Mesenteric fat pad (tissue), 1 donor: ENCODE results near the gene MUC2. TPM values are rescaled to one million over a fixed set of nuclear protein-coding genes. Genes with fewer than 3 reads are reported as not detected.

Experiments
- DNase-seq: peaks from one replicate; pipeline ENCODE4 v3.0.0-alpha.2; 2020; ENCODE audit warnings: low spot score
- total RNA-seq: library from RNA; stranded (reverse); fragmentation: NEBNext Ultra II Directional; extraction: Animal tissue kit (Norgen Biotek cat#: 25700); gene quantifications from one replicate; pipeline ENCODE4 v1.2.1, GENCODE V29; 2021
- donor health status: DM: yes; HTN: yes; CAD: no.

Gene MUC2
- total RNA-seq, 1 donor from 2014 or later: 0.80 TPM

DNA sequence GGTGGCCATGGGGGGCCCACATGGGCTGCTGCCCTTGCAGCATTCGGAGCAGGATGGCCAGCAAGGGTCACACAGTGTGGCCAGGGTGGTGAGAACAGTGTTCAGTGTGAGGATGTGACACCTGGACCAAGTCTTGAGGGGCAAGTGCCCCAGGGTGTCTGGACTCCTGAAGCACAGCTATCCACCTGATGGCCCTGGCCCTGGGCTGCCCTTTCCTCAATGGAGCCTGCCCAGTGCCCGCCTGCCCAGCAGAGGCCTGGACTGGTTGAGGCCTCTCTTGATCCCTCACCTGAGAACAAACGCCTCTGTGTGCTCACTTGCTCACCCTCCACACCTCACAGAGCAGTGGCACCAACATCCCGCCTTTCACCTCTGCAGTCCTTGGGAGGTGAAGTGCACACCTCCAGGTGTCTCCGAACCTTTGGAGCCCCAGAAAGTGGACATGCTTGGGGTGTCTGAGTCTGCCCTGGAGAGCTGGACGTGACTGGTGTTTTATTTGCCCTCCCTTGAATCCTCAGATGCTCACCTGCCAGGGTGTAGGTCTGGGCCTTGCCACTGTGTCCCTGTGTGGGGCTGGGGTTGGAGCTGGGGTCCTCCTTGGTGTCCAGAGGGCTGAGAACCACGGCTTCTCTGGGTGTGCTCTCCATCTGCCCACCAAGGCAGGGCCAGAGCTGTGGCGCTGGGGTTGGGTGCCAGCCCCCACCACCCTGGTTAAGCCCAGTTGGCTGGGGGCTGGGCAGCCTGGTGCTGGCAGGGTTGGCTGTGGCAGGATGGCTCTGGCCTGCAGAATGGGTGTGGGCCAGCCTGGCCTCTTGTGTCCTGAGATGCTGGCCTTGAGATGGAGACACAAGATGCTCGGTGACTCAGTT lies 3.8 kb upstream of the MUC2 start:
- no peak for DNase-seq

DNA sequence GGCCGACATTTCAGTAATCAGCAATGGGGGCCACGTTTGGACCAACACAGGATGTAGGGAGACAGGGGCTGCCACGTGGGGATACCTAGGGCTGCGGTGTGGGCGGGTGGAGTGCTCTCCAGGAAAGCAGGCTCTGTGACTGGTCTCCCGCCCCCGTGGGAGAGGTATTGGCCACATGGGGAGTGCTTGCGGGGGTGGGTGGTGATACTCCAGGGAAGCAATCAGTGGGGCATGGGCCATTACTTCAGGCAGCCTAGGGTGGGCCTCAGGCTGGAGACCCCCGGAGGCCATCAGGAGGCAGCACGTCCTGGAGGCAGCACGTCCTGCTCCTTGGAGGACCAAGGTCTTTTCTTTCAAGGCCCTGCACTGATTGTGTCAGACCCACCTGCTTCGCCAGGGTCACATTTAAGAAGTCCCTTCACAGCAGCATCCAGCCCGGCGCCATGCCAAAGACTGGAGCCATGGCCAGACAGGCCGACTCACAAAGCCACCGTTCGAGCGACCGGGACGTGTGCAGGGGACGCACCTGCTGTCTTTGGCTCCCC lies 3.0 kb upstream of the MUC2 start:
- no peak for DNase-seq

DNA sequence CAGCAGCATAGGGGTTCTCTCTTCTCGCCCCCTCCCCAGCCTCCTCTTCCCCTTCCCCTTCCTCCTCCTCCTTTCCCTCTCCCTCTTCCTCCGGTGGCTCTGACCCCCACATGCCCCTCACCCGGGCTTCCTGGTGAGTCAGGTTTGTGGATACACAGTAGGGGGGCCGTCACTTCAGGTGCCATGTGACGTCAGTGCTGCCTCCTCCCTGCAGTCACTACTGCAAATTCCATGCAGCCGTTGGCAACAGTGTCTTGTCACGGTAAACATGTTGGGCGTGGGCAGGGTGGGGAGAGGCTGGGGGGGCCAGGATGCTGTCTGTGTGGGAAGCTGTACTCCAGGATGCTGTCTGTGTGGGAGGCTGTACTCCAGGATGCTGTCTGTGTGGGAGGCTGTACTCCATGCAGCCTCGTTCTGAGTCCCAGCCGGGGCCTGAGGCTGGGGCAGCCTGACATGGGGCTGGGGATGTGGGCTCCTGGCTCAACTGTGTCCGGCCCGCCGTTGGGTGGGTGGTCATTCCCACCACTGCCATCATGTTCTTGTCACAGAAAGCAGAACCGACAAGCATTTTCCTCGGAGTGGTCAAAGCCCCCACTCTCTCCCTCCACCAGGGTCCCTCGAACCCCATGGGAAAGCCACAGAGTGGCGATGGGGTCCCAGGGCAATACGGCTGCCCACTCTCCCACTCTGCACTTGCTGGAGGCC lies 2.4 kb upstream of the MUC2 start:
- no peak for DNase-seq

DNA sequence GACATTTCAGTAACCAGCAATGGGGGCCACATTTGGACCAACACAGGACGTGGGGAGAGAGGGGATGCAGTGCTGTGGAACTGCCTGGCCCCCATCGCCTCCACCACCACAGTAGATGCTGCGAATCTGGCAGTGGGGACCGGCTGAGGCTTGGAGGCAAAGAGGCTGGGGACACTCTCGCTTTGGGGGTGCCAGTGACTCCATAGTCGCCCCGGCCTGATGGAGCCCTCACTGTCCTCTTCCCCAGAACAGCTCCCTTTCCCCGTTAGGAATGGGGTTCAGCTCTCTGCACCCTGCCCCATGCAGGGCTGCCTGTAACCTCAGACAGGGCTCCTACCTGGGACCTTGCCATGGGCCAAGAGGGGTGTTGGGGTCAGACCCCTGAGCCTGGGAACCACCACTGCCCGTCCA lies 1.8 kb upstream of the MUC2 start:
- no peak for DNase-seq

DNA sequence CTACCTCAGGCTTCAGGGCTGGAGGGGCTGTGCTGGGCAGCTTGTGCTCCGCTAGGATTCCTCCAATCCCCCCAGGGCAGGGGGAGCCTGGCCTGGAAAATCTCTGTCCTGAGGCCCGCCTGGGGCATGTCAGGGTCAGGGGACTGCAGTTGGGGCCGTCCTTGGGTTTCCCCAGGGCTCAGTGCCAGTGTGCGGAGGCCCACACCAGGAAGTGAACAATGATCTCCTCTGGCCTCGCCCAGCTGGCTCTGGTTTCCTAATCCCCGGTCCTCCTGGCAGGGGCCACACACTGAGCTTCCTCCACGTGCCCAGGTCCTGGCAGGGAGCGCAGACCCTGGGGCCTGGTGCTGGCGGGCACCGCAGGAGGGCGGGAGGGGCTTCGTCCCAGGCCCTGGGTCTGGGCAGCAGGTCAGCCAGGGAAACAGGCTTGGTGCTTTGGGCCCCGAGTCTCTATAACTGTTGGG lies 1.4 kb upstream of the MUC2 start:
- peak; percentile 89 for DNase-seq

DNA sequence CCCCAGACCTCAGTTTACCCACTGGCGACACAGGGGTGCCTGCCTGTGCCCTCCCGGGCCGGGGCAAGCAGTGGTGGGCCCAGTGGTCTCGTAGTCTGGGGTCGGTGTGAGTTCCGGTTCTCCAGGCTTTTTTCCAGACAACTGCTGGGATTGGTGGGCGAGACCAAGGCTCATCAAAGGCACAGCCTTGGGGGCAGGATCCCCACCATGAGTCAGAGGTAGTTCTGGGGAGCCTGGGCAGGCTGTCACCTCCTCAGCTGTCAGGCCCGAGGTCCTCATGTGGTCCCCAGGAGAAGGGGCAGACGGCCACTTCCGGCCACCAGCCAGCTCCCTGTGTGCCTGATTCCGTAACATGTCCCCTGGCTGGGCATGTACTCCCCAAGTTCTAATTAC lies 827 bp upstream of the MUC2 start:
- peak; percentile 78 for DNase-seq

DNA sequence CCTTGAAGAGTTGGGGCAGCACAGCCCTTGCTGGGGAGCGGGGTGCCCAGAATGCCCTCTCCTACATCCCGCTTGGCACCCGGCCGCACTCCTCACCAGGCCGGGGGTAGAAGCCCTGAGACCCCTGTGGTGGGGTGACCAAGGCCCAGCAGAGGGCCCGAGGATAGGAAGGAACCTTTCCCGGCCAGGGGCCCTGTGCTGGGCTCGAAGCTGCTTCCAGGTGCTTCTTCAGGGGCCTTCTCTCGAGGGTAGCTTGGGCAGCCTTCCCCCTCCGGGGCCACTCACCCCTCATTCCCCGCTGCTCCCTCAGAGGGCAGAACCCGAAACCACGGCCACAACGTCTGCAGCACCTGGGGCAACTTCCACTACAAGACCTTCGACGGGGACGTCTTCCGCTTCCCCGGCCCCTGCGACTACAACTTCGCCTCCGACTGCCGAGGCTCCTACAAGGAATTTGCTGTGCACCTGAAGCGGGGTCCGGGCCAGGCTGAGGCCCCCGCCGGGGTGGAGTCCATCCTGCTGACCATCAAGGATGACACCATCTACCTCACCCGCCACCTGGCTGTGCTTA lies 752 bp downstream of the MUC2 start:
- DNase-seq: peak; percentile 86

DNA sequence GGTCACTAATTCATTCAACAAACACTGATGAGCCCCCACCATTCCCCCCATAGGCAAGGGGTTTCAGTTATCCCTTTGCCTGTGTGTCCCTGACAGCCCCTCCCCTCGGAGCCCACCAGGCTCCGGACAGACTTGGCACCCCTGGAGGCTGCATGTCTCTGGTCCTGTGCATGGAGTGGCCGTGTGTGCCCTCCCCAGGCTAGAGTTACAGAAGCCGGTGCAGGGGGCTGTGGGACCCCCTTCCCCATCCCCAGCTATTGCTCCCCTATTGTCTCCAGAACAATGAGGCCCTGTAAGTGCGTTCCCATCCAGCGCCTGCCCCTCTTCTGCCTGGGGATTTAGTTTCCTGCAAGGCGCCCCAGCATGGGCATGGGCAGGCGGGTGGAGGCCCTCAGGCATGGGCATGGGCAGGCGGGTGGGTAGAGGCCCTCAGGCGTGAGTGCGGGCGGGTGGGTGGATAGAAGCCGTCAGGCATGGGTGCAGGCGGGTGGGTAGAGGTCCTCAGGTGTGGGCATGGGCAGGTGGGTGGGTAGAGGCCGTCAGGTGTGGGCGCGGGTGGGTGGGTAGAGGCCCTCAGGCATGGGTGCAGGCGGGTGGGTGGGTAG lies 1.5 kb downstream of the MUC2 start:
- DNase-seq: peak; percentile 79

DNA sequence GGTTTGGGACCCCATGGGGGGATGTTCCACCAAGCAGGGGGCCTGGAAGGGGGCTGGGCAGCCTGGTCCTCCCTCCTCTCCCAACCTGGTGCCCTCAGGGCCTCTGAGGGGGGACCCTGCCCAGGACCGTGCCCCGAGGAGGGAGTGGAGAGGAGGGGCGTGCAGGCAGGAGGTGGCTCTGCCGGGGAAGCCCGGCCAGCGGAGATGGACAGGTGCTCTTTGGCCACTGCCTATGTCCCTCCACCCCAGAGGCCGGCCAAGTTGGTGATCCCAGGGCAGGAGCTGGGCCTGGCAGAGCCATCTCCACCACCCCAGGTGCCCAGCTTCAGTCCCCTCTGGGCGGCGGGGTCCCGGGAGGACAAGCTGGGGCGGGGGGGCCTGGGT lies 2.4 kb downstream of the MUC2 start:
- DNase-seq: no peak

DNA sequence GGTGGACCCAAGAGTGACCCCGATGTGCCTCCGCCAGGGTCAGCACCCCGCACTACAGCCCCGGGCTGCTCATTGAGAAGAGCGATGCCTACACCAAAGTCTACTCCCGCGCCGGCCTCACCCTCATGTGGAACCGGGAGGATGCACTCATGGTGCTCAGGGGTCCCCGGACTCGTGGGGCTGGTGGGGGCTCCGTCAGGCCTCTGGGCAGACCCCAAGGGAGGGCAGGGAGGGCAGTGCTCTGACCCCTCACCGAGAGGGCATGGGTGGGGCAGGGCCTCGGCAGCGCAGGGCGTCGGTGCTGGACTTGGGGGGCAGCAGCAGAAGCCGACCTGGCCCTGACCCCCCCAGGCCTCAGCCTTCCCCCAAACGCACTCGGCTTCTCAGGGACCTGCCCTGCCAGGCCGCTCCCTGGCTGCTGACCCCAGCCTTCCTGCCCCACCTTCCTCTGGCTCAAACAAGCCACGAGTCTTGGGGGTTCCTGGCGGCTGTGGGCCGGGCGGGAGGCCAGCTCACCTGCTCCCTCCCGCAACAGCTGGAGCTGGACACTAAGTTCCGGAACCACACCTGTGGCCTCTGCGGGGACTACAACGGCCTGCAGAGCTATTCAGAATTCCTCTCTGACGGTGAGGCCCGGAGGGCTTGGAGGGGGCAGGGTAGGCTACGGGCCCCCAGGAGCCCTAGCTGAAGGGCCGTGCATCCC lies 2.9 kb downstream of the MUC2 start:
- peak; percentile 75 for DNase-seq

DNA sequence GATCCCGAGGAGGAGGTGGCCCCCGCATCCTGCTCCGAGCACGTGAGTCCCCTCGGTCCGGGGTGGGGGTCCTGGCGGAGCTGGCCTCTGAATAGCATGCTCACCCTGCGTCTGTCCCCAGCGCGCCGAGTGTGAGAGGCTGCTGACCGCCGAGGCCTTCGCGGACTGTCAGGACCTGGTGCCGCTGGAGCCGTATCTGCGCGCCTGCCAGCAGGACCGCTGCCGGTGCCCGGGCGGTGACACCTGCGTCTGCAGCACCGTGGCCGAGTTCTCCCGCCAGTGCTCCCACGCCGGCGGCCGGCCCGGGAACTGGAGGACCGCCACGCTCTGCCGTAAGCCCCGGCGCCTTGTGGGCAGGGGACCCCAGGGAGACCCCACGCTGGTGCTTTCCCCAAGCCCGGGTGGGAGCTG lies 3.5 kb downstream of the MUC2 start:
- peak; percentile 83 for DNase-seq

DNA sequence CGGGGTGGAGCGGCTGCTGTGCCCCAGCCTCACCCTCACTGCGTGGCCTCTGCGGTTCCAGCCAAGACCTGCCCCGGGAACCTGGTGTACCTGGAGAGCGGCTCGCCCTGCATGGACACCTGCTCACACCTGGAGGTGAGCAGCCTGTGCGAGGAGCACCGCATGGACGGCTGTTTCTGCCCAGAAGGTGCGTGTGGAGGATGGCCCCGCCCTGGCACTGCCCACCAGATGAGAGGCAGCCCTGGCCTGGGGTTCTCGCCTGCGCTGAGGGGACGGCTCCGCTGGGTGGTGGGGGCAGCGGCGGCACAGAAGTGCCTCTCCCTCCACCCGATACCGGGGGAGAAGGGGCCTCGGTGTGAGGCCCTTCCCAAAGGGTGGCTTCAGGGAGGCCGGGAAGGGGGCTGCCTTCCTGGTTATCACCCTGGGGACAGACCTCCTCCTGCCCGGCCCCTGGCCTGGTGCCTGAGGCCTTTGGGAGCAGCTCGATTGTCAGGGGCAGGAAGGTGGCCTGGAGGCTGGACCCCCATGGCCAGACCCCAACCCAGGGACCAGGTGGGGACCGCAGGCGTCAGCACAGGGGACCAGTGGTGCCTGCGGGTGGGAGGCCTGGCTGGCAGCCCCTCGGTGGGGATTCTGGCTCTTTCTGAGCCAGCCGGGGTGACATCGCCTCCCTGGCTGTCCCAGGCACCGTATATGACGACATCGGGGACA lies 7.1 kb downstream of the MUC2 start:
- DNase-seq: peak; percentile 85

DNA sequence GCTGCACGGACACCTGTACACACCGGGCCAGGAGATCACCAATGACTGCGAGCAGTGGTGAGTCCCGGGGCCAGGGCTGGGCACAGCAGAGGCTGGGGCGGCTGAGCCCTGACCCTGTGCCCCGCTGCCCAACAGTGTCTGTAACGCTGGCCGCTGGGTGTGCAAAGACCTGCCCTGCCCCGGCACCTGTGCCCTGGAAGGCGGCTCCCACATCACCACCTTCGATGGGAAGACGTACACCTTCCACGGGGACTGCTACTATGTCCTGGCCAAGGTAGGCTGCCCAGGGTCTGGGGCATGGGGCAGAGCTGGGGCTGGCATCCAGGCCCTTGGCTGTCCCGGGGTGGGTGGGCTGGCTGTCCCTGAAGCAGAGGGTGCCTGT lies 7.7 kb downstream of the MUC2 start:
- no peak for DNase-seq

DNA sequence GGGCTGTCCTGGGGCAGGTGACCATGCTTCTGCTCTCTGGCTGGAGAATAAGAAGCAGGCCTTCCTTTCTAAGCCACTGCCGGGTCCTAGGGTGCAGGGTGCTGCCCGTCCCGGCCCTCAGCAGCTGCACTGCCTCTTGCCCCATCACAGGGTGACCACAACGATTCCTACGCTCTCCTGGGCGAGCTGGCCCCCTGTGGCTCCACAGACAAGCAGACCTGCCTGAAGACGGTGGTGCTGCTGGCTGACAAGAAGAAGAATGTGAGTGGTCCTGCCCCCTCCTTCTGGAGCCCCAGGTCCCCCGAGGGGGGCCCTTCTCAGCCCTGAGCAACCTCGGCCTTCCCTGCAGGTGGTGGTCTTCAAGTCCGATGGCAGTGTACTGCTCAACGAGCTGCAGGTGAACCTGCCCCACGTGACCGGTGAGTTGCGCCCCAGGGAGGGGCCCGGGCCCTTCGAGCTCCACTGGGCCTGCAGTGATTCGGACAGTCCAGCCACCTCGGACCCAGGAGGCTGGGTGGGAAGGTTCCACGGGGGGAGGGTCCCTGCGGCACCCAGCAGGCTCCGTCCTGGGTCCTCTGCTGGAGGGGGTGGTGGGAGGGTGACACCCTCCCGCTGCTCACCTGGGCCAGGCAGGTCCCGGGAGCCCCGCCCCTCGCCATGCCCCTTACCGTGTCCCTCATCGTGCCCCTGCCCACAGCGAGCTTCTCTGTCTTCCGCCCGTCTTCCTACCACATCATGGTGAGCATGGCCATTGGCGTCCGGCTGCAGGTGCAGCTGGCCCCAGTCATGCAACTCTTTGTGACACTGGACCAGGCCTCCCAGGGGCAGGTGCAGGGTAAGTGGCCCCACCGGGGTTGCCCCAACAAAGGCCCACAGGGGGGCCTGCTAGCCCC lies 8.3 kb downstream of the MUC2 start:
- no peak for DNase-seq

DNA sequence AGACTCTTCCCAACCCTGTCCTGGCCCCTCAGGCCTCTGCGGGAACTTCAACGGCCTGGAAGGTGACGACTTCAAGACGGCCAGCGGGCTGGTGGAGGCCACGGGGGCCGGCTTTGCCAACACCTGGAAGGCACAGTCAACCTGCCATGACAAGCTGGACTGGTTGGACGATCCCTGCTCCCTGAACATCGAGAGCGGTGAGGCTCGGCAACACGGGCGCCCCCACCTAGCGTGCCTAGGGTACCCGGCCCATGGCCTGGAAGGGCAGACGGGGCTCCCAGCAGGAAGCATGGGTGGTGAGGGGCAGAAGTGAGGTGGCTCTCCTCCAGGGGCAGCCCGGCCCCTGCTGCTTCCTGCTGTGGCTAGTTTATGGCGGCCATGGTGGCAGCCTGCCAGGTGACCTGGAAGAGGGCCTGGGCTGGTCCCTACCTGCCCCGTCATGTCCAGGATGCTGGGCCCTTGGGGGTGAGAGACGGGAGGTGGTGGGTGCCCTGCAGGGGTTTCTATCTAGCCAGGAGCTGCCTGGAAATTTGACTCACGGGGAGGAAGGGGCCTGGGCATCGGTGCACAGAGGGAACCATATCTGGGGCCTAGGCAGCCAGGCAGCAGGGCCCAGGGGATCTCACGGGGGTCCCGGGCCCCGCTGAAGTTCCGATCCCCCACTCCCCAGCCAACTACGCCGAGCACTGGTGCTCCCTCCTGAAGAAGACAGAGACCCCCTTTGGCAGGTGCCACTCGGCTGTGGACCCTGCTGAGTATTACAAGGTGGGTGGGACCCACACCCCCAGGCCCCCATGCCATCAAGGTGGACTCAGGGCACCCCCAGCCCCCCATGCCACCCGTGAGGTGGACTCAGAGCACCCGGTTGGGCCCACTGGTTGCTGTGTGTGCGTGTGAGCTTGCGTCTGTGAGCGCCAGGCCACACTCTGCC lies 9.2 kb downstream of the MUC2 start:
- no peak for DNase-seq

DNA sequence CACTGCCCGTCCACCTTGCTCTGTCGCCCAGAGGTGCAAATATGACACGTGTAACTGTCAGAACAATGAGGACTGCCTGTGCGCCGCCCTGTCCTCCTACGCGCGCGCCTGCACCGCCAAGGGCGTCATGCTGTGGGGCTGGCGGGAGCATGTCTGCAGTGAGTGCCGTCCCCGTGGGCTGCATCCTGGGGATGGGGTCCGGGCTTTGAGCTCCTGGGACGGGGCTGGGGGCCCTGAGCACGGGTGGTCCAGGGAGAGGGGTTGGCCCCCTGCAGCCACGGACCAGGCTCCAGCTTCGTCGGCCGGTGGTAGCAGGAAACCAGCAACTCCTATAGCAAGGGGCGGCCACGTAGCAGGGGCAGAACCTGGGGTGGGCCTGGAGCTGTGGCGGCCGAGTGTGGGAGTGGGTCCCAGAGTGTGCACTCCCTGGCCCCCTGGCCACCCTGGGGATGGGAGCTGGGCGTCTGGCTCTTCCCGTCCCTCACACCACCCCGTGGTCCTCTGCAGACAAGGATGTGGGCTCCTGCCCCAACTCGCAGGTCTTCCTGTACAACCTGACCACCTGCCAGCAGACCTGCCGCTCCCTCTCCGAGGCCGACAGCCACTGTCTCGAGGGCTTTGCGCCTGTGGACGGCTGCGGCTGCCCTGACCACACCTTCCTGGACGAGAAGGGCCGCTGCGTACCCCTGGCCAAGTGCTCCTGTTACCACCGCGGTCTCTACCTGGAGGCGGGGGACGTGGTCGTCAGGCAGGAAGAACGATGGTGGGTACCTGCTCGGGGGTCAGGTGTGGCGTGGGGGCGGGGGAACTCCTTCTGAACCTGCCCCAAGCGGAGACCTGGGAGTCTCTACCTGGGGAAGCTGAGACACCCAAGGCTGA lies 10.1 kb downstream of the MUC2 start:
- no peak for DNase-seq
